Measurements from ENCODE around the gene CPSF2. TPM values are rescaled to one million over a fixed set of nuclear protein-coding genes. Genes with fewer than 3 reads are reported as not detected.

CPSF2 gene
- total and polyA plus RNA-seq, 10 of the 15 experiments (the other 5 are each of a cell fraction or from before 2014, with no cell fraction given) = 18.2 to 71.8 (median 47.0) TPM

- no peaks in the 10 kb centered on the region for H3K79me2 ChIP-seq (ENCODE audit: control insufficient read depth, insufficient read depth, low read length)
- intact Hi-C loops (cut with micrococcal nuclease; ENCODE audit: unreplicated experiment) = no loop called here
- H2AFZ ChIP-seq (ENCODE audit: control insufficient read depth, low read depth, low read length) = no peak overlapping the region
- H3K27ac ChIP-seq (ENCODE audit: control insufficient read depth, insufficient read depth) = no peak overlapping the region
- no peaks in the 10 kb centered on the region for H3K4me1 ChIP-seq (ENCODE audit: control insufficient read depth, insufficient read depth, low read length)
- in situ Hi-C loops (cut with MboI) = no loop called here
- BruUV-seq (replicated peaks) = no TSS peak
- H3K4me2 ChIP-seq (ENCODE audit: control insufficient read depth, insufficient read depth) = no peak overlapping the region
- ATAC-seq = no peak
- ChIA-PET RAD21 (ENCODE audit: unreplicated experiment) (no interaction called here), POLR2A (no interaction called here), CTCF (no interaction called here), SMC1A (ENCODE audit: uncharacterized antibody, unreplicated experiment) (no interaction called here)
- no peaks in the 10 kb centered on the region; the same call in 2 of the 3 replicates for H3K9me3 ChIP-seq (replicated peaks; ENCODE audit: control insufficient read depth, insufficient read depth, low read length)
- no peak overlapping the region for H3K9ac ChIP-seq (ENCODE audit: control insufficient read depth, insufficient read depth, low read length)
- H3K4me3 ChIP-seq = no peak overlapping the region
- no peaks in the 10 kb centered on the region for H3K36me3 ChIP-seq (ENCODE audit: control insufficient read depth in 2 of 2, insufficient read depth in 2 of 2, low read length in 1 of 2)
- WGBS (ENCODE audit: insufficient coverage, insufficient replicate concordance, low lambda C conversion rate, missing lambda C conversion rate) = 86% methylated on average over 6 of the region's 6 CpGs
- H4K20me1 ChIP-seq (ENCODE audit: control insufficient read depth, insufficient read depth) = no peaks in the 10 kb centered on the region
- no peaks in the 10 kb centered on the region for H3K27me3 ChIP-seq (replicated peaks in 1 of 2; ENCODE audit: control insufficient read depth in 2 of 2, insufficient read depth in 2 of 2, low read length in 1 of 2)
- no peak for FAIRE-seq
- DNase-seq (ENCODE audit: low read depth, low spot score) = no peak
- no peak for TF ChIP-seq BACH1 (IDR thresholded peaks at IDR 0.05; ENCODE audit: borderline replicate concordance)
- no peak for TF ChIP-seq BCL11A (IDR thresholded peaks at IDR 0.05; ENCODE audit: low read depth, low read length)
- no peak for TF ChIP-seq HDGF (IDR thresholded peaks at IDR 0.05)
- TF ChIP-seq BCLAF1 (IDR thresholded peaks at IDR 0.05) = no peak
- TF ChIP-seq IKZF1 (conservative IDR thresholded peaks at IDR 0.05) = no peak
- TF ChIP-seq TCF7 (IDR thresholded peaks at IDR 0.05; ENCODE audit: borderline replicate concordance) = no peak
- no peak for TF ChIP-seq STAT3 (IDR thresholded peaks at IDR 0.05; ENCODE audit: low read depth, low read length)
- no peak for TF ChIP-seq NFXL1 (IDR thresholded peaks at IDR 0.05; ENCODE audit: borderline replicate concordance)
- TF ChIP-seq SMAD5 (IDR thresholded peaks at IDR 0.05; ENCODE audit: low read depth) = no peak
- TF ChIP-seq SUZ12 (IDR thresholded peaks at IDR 0.05; ENCODE audit: unreplicated experiment) = no peak
- TF ChIP-seq FOS (IDR thresholded peaks at IDR 0.05; ENCODE audit: borderline replicate concordance, extremely low read depth, insufficient read length) = no peak
- no peak for TF ChIP-seq CUX1 (IDR thresholded peaks at IDR 0.05; ENCODE audit: insufficient replicate concordance, low read depth, low read length)
- no peak for TF ChIP-seq PAX5 (IDR thresholded peaks at IDR 0.05; ENCODE audit: borderline replicate concordance, low read depth, low read length)
- no peak for TF ChIP-seq USF2 (IDR thresholded peaks at IDR 0.05; ENCODE audit: borderline replicate concordance, low read depth, low read length)
Measured at GRCh38 chr14:92185559-92185958, 63.8 kb downstream of the CPSF2 start.

All from GM12878 (cell line).